CD1c-positive myeloid dendritic cell (primary cell): ENCODE data around the gene C3orf38.
"Not testable (repeated sequence)": the region's sequence is repeated elsewhere in the genome, so short reads cannot be mapped to it uniquely, and the experiment has no call there.

ENCODE experiments used
- DNase-seq: peaks from one replicate; pipeline ENCODE4 v3.0.0-alpha.2; 2016; ENCODE audit errors: extremely low spot score

The C3orf38 gene

GRCh38 chr3:88152841-88153240, 3.1 kb downstream of the C3orf38 start:
- peak; percentile 46 for DNase-seq

- DNase-seq: no peak
These were observed 16.7 kb downstream of the C3orf38 start for GRCh38 chr3:88166419-88166971.

- DNase-seq: no peak
These were observed 17.4 kb downstream of the C3orf38 start for GRCh38 chr3:88167173-88167572.

- no peak for DNase-seq
These were observed 17.9 kb downstream of the C3orf38 start for GRCh38 chr3:88167704-88168103.

GRCh38 chr3:88168171-88168570, 18.4 kb downstream of the C3orf38 start:
- DNase-seq: no peak

- DNase-seq: peak; percentile 55
These were observed 30.7 kb downstream of the C3orf38 start for GRCh38 chr3:88180398-88180999.

- not testable (repeated sequence) for DNase-seq
These were observed 32.6 kb downstream of the C3orf38 start for GRCh38 chr3:88182165-88182918.

- no peak for DNase-seq
These were observed 38.7 kb downstream of the C3orf38 start for GRCh38 chr3:88188436-88188835.

- no peak for DNase-seq
These were observed 39.6 kb downstream of the C3orf38 start for GRCh38 chr3:88189361-88189810.

- no peak for DNase-seq
These were observed 42.2 kb downstream of the C3orf38 start for GRCh38 chr3:88191872-88192409.

GRCh38 chr3:88192631-88193030, 42.9 kb downstream of the C3orf38 start:
- no peak for DNase-seq

- peak; percentile 27 for DNase-seq
These were observed 46.2 kb downstream of the C3orf38 start for GRCh38 chr3:88195951-88196434.

- no peak for DNase-seq
These were observed 48.4 kb downstream of the C3orf38 start for GRCh38 chr3:88198121-88198520.

GRCh38 chr3:88203642-88204055, 53.9 kb downstream of the C3orf38 start:
- DNase-seq: peak; percentile 52
